KBM-7 (cell line): ENCODE data around the gene SMPX.
"Not testable (repeated sequence)": the region's sequence is repeated elsewhere in the genome, so short reads cannot be mapped to it uniquely, and the experiment has no call there.

Source experiments
- DNase-seq: peaks from one replicate; pipeline ENCODE4 v3.0.0-alpha.2; 2015
- in situ Hi-C: fragments of 300-500 bp; cut with MboI; formaldehyde crosslinking; loops from 2 replicates; pipeline ENCODE4 v1.14.3; 2020; ENCODE audit warnings: low sequenced_read_pairs, low pct_unique_long_range_greater_than_20kb, mixed read lengths

Gene SMPX

DNA sequence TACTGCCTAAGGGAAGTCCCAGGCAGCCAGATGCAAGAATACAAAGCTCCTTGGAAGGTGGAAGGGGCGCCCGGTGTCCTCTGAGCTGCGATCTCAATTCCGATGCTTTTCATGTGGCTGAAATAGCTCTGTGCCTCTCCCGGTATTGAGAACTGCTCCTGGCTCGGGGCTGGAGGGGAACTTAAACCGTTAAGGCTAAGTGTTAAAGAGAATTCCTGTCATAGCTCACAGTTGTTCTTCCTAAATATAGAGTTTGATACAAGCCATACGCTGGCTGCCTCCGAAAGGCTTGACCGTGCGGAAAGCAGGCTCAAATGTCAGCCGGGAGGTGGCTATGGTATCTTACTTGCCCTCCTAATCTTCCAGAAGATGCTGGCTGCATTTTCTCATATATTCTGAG, at the start of gene SMPX:
TSS of gene SMPX (minus strand) at position 157 of the 400 bp plus-strand sequence. CDS start 3,826 bp downstream, outside the sequence.
- in situ Hi-C loops: no loop called here
- no peak for DNase-seq

DNA sequence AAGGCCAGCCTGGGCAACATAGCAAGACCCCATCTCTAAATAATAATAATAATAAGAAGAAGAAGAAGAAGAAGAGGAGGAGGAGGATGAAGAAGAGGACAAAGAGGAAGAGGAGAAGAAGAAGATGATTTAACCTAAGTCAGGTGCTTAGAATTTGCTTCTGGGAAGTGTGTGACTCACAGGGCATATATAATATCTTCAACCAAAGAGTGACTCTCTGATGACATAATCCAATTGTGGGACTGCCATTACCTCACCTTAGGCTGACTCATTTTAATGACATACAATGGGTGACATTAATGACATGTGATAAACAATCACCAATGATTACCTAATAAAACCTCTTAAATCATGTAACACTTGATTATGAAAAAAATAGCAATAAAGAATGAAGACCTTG, 48.8 kb upstream of the SMPX start:
- in situ Hi-C loops: no loop called here
- no peak for DNase-seq

DNA sequence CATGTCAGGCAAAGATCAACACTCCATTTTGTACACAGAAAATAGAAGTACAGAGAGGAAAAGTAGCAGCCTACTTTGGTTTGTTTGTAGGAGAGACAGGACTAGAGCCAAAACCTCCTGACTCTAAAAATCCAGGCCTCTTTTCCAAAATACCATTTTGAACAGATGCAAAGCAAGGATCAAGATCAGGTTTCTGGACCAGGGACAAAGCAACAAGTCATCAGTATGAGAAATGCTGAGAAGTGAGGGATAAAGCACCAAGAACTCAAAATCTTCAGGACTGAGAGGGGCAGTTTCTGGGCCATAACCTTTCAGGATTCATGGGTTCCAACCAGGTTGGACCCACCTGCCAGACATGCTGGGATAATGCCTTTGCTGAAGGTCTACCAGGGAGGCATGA, 44.9 kb upstream of the SMPX start:
- in situ Hi-C loops: no loop called here

DNA sequence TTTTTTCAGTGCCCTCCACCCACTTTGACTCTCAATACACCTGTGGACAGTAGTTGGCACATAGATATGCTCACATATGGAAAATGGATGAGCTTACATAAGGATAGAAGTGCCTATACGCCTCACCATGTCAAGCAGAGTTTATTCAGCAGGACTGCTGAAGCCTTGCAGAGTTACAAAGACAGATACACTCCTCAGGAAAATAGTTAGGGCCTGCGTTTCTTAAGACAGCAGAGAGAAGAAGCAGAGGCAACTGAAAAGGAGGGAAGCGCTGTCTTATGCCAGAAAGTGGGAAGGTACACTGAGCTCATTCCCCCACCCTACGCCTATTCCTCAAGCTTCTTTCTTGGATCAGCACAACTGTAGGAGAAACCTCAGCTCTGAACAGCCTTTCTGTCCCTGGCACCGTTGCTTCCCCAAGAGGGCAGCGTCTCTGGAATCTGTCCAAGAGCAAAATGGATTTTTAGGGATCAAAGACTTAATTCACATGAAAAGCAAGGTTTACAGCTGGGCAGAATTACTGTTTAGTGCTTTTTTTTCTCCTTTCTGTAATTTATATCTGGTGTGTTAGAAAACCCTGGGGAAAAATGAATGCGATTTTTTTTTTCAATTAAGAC, 44.2 kb upstream of the SMPX start:
- DNase-seq: no peak
- in situ Hi-C loops: no loop called here

More for the DNA sequence above, 44.9 kb upstream of the SMPX start:
- DNase-seq: no peak

DNA sequence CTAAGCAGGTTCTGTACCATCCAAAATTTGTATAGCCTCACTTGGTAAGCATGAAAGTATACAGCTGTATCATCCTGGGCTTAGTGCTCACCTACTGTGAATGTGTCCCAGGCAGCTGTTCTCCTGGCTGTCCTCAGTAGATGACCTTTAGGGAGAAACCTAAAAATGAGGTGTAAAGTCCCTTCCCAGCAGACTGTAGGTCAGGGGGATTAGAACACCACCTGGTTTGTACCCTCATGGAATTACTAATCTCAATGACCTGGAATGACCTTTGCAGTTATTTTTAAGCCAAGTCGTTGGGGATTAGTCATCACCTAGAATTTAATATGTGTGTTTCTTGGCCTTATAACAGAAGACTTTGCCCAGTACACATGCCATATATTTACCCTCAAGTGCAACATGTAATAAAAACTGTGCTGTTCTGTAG, 42.4 kb upstream of the SMPX start:
- DNase-seq: no peak
- in situ Hi-C loops: no loop called here

DNA sequence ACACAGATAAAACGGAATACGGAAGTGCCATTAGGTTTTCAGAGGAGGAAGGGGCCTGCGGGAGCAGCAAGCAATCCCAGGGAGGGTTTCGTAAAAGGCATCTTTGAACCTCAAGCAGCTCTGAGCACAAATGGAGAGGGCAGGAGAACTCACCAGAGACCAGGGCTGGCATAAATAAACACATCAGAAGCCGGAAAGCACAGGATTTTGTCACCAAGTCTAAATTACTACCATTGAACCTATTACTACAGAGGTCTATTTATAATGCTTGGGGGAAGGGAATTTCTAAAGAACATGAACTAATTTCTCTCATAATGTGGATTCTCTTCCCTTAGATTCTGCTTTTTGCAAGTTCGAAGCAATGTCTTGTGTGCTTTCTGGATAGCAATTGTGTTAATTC, 41.9 kb upstream of the SMPX start:
- in situ Hi-C loops: no loop called here
- DNase-seq: no peak

DNA sequence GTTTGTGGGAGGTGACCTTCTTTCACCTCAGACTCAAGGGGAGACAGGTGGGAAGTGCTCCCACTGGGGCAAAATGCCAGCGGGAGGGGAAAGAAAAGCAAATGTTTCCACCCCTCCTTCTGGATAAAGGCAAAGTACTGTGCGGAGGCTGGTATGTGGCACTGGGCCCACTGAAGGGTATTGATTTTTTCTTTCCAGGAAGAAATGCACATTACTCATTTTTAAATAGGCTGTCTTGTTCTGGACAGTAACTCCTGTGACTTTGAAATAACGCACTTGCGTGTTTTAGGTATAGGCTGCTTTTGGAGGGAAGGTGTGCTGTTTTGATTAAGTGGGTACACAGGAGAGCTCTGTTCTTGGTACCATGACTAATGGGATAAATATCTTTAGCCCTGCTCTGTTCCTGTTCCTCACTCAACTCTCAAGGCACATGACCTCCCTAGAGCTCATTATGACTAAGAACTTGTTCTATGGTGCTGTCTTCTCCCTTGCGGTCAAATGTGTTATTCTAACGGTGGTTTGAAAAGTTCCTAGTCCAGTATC, 40.8 kb upstream of the SMPX start:
- in situ Hi-C loops: no loop called here
- no peak for DNase-seq

DNA sequence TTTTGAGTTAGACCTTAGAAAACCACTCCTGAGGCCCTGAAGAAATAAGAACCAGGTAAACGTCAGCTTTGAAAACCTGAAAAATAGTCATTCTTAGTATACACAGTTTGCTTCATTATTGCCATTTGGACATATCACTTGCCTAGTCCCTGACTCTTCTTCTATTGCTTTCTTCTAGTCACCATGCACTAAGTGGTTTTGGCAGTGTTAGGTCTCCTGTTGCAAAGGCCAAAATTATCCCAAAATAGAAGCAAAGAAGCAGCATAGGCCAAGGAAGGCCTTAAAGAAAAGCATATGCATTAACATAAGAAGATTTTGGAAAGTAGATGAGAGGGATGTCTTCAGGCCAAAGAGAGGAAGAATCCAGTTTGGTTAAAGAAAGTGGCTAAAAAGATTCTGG, 24.1 kb upstream of the SMPX start:
- in situ Hi-C loops: no loop called here
- DNase-seq: no peak

DNA sequence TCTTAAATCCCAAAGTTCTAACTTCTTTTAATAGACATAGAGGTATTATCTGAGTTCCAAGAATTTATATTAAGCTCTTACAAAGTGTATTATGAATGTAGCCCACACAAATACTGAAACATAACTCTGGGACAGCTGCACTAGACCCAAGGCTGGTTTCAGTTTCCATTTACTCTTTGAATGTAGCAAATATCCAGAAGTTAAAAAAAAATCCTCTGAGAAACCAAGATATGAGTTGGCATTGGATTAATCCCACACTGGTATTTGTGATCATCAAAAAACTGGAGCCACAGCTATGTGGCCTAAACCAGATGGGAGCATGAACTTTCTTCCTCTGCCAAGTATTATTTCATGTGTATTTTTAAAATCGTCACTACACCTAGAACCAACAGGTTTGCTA, 23.6 kb upstream of the SMPX start:
- in situ Hi-C loops: no loop called here

DNA sequence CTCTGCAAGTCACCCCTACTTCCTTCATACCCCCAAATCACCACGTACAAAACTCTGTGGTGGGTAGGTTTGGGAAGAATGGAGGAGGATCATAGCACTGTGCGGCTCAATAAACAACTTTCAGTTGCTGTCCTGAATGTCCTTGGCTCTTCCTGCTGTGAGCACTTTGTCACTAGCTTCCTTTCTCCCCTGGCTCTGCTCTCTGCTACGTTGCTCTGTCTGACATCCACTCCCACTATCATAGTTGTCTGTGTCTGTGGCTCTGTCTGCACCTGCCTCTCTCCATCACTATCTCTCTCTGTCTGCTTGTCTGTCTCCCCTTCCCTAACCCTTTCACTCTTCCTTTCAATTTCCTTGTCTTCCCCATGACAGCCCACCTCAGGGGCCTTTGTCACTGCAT, 21.2 kb upstream of the SMPX start:
- in situ Hi-C loops: no loop called here
- no peak for DNase-seq

More for the DNA sequence above, 23.6 kb upstream of the SMPX start:
- no peak for DNase-seq

DNA sequence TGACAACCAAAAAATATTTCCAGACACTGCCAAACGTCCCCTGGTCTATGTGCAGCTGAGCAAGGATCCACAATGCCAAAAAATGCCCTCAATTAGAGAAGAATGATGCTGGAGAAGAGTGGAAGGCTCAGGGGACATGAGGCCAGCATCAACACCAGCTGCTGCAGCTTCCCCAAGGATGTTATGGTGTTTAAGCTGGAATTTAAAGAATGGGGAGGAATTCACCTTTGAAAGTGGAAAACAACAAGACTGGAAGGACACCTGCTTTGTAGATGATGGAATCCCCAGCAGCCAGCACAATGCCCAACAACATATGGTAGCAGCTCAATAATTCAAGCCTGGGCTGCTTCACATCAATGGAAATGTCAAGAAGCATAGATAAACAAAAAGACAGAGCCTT, 20.3 kb upstream of the SMPX start:
- DNase-seq: no peak
- in situ Hi-C loops: no loop called here

DNA sequence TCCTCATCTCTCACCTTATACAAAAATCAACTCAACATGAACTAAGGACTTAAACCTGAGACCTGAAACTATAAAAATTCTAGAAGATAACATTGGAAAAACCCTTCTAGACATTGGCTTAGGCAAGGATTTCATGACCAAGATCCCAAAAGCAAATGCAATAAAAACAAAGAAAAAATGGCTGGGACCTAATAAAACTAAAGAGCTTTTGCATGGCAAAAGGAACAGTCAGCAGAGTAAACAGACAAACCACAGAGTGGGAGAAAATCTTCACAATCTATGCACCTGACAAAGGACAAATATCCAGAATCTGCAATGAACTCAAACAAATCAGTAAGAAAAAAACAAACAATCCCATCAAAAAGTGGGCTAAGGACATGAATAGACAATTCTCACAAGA, 17.2 kb upstream of the SMPX start:
- DNase-seq, in situ Hi-C loops: not testable (repeated sequence)

DNA sequence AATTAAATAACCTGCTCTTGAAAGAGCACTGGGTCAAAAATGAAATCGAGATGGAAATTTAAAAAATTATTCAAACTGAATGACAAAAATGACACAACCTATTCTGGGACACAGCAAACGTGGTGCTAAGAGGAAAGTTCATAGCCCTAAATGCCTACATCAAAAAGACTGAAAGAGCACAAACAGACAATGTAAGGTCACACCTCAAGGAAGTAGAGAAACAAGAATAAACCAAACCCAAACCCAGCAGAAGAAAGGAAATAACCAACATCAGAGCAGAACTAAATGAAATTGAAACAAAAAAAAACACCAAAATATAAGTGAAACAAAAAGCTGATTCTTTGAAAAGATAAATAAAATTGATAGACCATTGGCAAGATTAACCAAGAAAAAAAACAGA, 15.1 kb upstream of the SMPX start:
- DNase-seq, in situ Hi-C loops: not testable (repeated sequence)

DNA sequence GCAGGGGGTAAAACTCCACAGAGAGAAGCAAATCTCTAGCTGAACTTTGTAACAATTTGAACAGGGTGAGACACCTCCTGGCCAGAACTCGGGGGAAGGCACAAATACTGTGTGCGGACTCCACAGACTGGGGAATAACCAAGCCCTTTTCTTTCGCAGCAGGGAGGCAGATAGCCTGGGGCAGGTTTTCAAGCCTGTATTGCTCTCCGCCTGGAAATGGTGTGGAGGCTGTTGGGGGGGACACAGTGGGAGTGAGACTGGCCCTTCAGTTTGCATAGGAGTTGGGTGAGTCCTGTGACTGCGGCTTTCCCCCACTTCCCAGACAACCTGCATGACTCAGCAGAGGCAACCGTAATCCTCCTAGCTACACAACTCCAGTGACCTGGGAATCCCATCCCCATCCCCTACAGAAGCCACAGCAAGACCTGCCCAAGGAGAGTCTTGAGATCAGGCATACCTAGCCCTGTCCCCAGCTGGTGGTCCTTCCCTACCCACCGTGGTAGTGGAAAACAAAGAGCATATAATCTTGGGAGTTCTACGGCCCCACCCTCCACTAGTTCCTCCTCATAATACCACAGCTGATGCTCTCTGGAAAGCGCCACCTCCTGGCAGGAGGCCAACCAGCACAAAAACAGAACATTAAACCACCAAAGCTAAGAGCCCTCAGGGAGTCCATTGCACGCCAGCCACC, 12.9 kb upstream of the SMPX start:
- in situ Hi-C loops: no loop called here
- DNase-seq: peak; percentile 17

DNA sequence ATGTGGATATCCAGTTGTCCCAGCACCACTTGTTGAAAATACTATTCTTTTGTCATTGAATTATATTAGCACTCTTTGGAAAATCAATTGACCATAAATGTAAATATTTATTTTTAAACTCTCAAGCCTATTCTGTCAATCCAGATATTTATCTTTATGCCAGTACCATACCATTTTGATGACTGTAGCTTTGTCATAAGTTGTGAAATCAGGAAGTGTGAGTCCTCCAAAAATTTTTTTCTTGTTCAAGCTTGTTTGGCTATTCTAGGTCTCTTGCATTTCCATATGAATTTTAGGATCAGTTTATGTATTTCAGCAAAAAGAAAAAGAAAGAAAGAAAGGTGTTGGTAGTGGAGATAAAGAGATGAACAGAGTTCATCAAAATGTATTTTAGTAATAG, 8.2 kb upstream of the SMPX start:
- DNase-seq: no peak
- in situ Hi-C loops: no loop called here

DNA sequence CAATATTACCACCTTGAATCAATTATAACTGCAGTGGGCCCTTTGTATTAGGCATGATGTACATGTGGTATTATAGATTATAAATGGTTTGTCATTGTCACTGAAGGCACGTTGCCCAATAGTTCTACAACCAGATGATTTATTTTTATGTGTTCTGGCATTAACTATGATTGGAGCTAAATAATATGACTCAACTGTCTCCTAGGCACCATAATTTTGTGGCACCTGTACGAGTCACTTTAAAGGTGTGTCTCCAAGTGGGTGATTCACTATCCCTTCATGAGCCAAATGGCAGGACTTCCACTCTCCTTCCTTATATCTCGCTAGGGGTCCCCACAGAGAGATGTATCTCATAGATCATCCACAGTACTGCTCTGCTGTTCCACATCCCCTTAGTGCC, 6.1 kb upstream of the SMPX start:
- DNase-seq: no peak
- in situ Hi-C loops: no loop called here

DNA sequence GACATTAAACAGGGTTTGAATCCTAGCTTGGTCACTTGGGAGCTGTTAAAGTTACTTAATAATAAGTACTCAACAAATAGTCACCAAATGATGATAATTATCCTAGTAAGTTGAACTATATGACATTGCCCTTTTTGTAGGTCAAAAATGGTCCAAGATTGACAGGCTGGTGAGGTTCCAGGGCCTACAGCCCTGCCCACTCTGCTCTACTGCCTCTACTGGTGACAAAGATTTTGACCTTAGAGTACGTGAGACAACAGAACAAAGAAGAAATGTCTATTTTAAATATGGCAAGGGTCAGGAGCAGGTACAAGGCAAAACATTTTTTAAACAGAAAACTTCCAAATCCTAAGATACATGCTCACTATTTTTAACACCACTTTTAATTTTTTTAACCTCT, 572 bp upstream of the SMPX start:
- DNase-seq: no peak
- in situ Hi-C loops: no loop called here

DNA sequence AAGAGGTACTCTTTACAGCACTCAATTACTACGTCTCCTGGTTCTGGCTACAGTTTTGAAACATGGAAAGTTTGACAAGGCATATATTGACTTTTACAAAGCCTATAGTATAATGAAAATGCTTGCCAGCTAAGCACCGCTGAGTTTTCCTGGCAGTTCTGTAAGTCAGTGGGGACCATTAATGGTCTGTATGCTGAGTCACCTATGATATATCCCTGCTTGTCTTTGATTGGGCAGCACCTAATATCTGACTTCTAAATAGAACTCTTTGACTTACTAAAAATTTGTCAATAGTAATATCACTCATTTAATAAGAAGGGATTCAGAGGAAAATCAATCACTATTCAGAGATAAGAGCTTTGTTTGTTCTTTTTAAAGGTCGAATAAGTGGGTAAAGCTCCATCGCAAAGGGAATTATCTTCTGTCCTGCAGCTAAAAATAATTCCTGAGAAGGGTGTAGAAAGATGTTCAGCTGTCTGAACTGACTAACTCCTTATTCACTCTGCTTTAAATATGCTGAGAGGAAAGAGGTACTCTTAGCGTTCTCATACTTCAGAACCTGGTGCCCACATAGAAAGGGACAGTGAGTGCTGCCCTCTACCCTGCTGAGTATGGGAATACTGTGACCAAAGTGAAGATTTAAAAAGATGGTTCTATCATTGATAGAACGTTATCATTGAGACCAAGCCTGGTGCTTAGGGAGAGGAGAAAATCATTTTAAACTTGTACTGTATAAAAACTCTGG, 959 bp downstream of the SMPX start:
- no peak for DNase-seq
- in situ Hi-C loops: no loop called here

DNA sequence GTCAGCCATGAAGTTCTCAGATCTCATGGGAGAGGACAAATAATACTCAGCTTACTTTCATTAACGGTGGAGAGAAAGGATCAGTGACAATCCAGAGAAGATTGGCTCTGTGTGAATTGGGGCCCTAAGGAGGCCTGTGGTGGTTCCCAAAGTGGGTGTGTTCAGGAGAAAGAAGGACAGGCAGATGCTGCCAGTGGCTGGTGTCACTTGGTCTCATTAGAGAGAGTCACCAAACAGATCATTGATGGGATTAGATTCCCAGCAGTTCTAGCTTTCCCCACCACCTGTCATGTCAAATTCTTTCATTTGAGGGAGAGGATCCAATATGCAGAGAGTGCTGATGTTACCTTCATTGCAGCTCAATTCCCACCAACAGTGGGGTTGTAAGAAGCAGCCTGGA, 8.0 kb downstream of the SMPX start:
- in situ Hi-C loops: no loop called here
- no peak for DNase-seq

DNA sequence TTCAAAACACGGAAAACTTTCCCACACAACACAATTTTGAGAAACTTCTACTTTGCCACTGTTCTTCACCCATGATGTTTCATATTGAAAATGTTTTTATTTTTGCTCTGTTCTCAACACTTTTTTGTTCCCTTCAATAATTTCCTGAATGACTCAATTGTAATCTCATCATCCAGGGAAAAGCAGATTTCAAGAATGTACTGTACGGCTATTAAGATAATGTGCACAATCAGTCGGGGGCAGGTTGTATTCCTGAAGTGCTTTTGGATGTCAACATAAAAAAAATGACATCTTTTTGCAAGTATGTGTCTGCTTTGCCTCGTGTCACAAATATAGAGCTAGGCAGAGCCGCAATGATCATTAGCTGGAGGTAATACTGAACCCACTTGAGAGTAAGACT, 9.7 kb downstream of the SMPX start:
- DNase-seq: no peak
- in situ Hi-C loops: no loop called here
